Fibroblast of villous mesenchyme (primary cell): Measurements from ENCODE around the gene ASGR1. TPM values are rescaled to one million over a fixed set of nuclear protein-coding genes. Genes with fewer than 3 reads are reported as not detected.

Experiments
- DNase-seq: peaks from one replicate; pipeline ENCODE4 v3.0.0-alpha.2; 2010; ENCODE audit warnings: low read depth
- H3K4me3 ChIP-seq: 2 replicates; pipeline ENCODE4 v1.5.1; 2011; ENCODE audit warnings: low read depth, mild to moderate bottlenecking, low read length
- total RNA-seq: library from RNA; depleted of rRNA; stranded (reverse); fragments of >200 nt; gene quantifications from 2 replicates; pipeline ENCODE4 v1.2.3, GENCODE V29; 2012
- TF ChIP-seq, protein P1 (sequence below): IDR thresholded peaks from 2 replicates; pipeline ENCODE4 v1.5.1; 2012; ENCODE audit warnings: low read depth, mild to moderate bottlenecking, low read length; ENCODE audit not compliant: insufficient read depth

Gene ASGR1
- total RNA-seq, 1 donor = 0.43 TPM

DNA sequence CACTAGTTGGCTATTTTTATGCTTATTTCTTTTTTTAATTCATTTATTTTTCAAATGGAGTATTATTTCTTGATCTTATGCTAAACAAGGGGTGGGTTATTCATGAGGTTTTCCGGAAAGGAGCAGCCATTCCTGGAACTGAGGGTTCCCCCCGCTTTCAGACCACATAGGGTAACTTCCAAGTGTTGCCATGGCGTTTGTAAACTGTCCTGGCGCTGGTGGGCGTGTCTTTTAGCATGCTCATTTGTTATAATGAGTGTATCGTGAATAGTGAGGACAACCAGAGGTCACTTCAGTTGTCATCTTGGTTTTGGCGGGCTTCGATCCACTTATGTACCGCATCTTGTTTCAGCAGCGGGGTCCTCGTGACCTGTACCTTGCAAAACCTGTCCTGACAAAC, 35.0 kb downstream of the ASGR1 start:
- H3K4me3 ChIP-seq = no peak overlapping the region
- DNase-seq = no peak
- TF ChIP-seq, protein P1, sequence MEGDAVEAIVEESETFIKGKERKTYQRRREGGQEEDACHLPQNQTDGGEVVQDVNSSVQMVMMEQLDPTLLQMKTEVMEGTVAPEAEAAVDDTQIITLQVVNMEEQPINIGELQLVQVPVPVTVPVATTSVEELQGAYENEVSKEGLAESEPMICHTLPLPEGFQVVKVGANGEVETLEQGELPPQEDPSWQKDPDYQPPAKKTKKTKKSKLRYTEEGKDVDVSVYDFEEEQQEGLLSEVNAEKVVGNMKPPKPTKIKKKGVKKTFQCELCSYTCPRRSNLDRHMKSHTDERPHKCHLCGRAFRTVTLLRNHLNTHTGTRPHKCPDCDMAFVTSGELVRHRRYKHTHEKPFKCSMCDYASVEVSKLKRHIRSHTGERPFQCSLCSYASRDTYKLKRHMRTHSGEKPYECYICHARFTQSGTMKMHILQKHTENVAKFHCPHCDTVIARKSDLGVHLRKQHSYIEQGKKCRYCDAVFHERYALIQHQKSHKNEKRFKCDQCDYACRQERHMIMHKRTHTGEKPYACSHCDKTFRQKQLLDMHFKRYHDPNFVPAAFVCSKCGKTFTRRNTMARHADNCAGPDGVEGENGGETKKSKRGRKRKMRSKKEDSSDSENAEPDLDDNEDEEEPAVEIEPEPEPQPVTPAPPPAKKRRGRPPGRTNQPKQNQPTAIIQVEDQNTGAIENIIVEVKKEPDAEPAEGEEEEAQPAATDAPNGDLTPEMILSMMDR = no peak

DNA sequence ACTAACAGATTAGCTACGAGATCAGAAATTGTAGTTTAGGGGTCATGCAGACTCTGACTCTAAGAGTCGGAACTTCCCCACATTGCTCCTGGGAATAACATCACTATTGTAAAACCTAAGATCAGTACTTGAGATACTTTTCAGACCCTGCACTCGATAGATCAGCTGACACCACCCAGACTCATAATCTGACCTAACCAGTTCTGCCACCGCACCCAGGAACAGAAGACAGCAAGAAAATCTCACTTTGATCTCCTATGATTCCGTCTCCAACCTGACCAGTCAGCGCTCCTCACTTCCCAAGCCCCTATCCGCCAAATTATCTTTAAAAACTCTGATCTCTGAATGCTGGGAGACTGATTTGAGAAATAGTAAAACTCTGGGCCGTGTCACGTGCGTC, 37.3 kb downstream of the ASGR1 start:
- H3K4me3 ChIP-seq = no peak overlapping the region
- TF ChIP-seq, protein P1 = no peak
- no peak for DNase-seq

GRCh38 chr17:7139400-7139799, 39.8 kb downstream of the ASGR1 start:
- no peak for DNase-seq
- no peak overlapping the region for H3K4me3 ChIP-seq
- TF ChIP-seq, protein P1 = no peak

GRCh38 chr17:7138800-7139381, 40.3 kb downstream of the ASGR1 start:
- DNase-seq = no peak
- TF ChIP-seq, protein P1 = no peak

DNA sequence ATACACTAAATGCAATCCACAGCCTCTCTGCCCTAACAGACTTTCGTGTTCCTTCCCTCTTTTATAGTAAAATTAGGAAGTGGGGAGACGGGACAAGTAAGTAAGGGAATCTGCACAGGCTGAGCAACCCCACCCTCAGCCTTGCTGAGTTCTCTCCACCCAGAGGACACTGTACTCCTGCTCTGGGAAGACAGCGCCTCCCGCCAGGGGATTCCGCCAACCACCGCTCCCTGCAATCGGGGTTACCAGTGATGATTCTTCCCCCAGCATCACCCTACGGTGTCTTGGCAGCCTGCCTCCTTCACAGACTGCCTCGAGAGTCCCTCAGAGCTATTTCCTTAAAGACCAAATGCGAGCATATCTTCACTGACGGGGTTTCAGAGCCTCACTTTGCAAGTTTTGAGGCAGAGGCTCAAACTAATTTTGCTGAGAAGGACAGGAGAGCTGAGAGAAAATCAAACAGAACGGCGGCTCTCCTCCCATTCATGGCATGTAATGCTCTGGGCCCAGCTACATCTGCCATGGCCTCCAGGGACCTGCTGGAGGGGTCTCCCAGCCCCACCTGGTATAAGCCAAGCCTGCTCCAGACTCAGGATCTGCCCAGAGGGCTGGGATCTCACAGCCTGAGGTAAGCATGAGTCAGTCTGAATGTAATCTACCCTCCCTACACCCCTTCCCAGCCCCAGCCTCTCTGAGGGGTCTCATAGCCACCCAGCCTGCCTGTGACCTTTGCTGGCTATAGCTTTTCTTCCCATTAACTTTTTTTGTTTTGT, 41.8 kb downstream of the ASGR1 start:
- no peak overlapping the region for H3K4me3 ChIP-seq
- DNase-seq = no peak
- TF ChIP-seq, protein P1 = no peak

More at GRCh38 chr17:7138800-7139381, 40.3 kb downstream of the ASGR1 start:
- no peak overlapping the region for H3K4me3 ChIP-seq

GRCh38 chr17:7136266-7136877, 42.8 kb downstream of the ASGR1 start:
- DNase-seq = peak; percentile 73
- TF ChIP-seq, protein P1 = peak; percentile 97
- no peak overlapping the region for H3K4me3 ChIP-seq
